ENCODE data around the gene TLL1. TPM values are rescaled to one million over a fixed set of nuclear protein-coding genes. Genes with fewer than 3 reads are reported as not detected.

Gene TLL1
- total RNA-seq, 1 donor, result 19.0 TPM

DNA sequence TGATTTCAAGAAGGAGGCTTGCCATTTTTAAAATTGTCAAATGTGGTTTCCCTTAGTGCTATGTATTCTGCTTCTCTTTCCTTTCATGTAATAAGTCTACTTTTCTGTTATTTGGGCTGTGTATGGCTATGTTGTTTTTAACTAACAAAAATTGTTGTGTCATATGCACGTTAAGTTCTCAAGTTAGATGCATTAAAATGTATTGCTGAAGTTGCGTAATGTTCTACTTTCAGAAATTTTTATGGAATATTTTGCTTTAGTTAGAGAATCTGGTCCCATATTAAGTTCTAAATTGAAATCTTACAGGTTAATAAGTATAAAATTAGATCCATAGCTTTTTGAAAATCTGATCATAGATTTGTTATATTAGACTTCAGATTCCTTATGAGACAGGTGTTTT lies 133.2 kb downstream of the TLL1 start:
- no peak for DNase-seq (ENCODE audit: low read depth)
- TF ChIP-seq, protein P1, sequence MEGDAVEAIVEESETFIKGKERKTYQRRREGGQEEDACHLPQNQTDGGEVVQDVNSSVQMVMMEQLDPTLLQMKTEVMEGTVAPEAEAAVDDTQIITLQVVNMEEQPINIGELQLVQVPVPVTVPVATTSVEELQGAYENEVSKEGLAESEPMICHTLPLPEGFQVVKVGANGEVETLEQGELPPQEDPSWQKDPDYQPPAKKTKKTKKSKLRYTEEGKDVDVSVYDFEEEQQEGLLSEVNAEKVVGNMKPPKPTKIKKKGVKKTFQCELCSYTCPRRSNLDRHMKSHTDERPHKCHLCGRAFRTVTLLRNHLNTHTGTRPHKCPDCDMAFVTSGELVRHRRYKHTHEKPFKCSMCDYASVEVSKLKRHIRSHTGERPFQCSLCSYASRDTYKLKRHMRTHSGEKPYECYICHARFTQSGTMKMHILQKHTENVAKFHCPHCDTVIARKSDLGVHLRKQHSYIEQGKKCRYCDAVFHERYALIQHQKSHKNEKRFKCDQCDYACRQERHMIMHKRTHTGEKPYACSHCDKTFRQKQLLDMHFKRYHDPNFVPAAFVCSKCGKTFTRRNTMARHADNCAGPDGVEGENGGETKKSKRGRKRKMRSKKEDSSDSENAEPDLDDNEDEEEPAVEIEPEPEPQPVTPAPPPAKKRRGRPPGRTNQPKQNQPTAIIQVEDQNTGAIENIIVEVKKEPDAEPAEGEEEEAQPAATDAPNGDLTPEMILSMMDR (IDR thresholded peaks at IDR 0.05; ENCODE audit: insufficient read depth, low read depth, low read length), result no peak
- no peak overlapping the region for H3K4me3 ChIP-seq (ENCODE audit: low read depth, low read length)

GRCh38 chr4:166008510-166008909 lies 135.5 kb downstream of the TLL1 start:
- TF ChIP-seq, protein P1 (IDR thresholded peaks at IDR 0.05; ENCODE audit: insufficient read depth, low read depth, low read length), result no peak
- DNase-seq (ENCODE audit: low read depth), result no peak
- H3K4me3 ChIP-seq (ENCODE audit: low read depth, low read length), result no peak overlapping the region

- no peak for DNase-seq (ENCODE audit: low read depth)
- TF ChIP-seq, protein P1 (IDR thresholded peaks at IDR 0.05; ENCODE audit: insufficient read depth, low read depth, low read length), result no peak
Observed at GRCh38 chr4:166012129-166013030, 139.3 kb downstream of the TLL1 start.

DNA sequence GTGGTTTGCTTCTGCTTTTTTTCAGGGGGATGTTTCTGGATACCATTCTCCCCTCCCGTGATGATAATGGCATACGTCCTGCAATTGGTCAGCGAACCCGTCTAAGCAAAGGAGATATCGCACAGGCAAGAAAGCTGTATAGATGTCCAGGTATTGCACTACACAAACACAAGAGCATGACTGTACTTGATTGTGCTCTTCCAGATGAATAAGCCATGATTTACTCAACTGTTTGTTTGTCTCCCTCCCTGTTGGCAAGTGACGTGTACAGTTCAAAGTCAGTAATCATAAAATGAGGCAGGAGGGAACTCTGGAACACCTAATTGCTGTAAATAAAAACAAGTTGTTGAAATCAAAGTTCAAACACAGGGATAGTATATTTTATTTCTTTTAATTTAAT lies 141.4 kb downstream of the TLL1 start:
- no peak overlapping the region for H3K4me3 ChIP-seq (ENCODE audit: low read depth, low read length)
- TF ChIP-seq, protein P1 (IDR thresholded peaks at IDR 0.05; ENCODE audit: insufficient read depth, low read depth, low read length), result no peak
- DNase-seq (ENCODE audit: low read depth), result no peak

More at GRCh38 chr4:166012129-166013030, 139.3 kb downstream of the TLL1 start:
- H3K4me3 ChIP-seq (ENCODE audit: low read depth, low read length), result no peak overlapping the region

DNA sequence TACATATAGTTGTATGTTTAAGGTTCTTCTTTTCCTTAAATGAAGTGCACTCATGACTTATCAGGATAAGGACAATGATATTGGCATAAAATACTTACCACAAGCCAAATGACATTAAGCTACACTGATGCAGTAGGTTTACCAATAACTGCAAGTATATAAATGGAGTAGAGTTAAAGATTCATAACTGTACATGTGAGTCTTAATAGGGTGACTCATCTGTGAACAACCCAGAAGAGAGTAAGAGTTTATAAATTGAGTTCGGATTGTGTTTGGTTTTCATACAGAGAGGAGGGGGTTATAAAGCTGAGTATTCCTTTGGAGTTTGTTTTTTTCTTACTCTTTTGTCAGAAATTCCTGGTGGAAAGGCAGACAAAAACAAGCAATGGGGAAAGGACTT lies 144.8 kb downstream of the TLL1 start:
- no peak for DNase-seq (ENCODE audit: low read depth)
- H3K4me3 ChIP-seq (ENCODE audit: low read depth, low read length), result no peak overlapping the region
- TF ChIP-seq, protein P1 (IDR thresholded peaks at IDR 0.05; ENCODE audit: insufficient read depth, low read depth, low read length), result no peak

GRCh38 chr4:166019441-166020220 lies 146.6 kb downstream of the TLL1 start:
- TF ChIP-seq, protein P1 (IDR thresholded peaks at IDR 0.05; ENCODE audit: insufficient read depth, low read depth, low read length), result no peak
- no peak overlapping the region for H3K4me3 ChIP-seq (ENCODE audit: low read depth, low read length)
- DNase-seq (ENCODE audit: low read depth), result no peak

Data from fibroblast of villous mesenchyme (primary cell).